ENCODE measurements around the gene CHRNA7. TPM values are rescaled to one million over a fixed set of nuclear protein-coding genes. Genes with fewer than 3 reads are reported as not detected.

Gene CHRNA7
- total RNA-seq, 2 donors from 2014 or later = 1.1 TPM; not detected in 1

DNA sequence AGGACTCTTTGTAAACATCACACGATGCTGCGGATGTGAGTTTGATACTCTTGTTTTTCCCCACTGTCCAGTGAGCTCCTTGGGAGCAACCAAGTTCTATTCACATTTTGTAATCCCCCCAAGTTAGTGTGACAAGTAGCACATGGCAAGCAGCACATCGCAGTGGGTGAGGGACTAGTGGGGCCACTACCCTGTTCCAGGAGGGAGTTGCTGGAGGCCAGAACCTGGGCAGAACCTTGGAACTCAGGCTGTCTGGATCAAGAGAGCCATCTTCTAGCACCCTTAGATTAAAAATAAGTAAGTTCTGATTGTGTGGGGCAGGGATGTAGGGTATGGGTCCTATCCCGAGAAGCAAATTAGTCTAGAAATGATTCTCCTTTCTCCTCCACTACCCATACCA, 91.7 kb downstream of the CHRNA7 start:
- TF ChIP-seq, protein P1, sequence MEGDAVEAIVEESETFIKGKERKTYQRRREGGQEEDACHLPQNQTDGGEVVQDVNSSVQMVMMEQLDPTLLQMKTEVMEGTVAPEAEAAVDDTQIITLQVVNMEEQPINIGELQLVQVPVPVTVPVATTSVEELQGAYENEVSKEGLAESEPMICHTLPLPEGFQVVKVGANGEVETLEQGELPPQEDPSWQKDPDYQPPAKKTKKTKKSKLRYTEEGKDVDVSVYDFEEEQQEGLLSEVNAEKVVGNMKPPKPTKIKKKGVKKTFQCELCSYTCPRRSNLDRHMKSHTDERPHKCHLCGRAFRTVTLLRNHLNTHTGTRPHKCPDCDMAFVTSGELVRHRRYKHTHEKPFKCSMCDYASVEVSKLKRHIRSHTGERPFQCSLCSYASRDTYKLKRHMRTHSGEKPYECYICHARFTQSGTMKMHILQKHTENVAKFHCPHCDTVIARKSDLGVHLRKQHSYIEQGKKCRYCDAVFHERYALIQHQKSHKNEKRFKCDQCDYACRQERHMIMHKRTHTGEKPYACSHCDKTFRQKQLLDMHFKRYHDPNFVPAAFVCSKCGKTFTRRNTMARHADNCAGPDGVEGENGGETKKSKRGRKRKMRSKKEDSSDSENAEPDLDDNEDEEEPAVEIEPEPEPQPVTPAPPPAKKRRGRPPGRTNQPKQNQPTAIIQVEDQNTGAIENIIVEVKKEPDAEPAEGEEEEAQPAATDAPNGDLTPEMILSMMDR (IDR thresholded peaks at IDR 0.05) = no peak
- H3K36me3 ChIP-seq = no peaks in the 10 kb centered on the region
- no peaks in the 10 kb centered on the region for H3K27me3 ChIP-seq
- H3K4me1 ChIP-seq = no peaks in the 10 kb centered on the region
- no peaks in the 10 kb centered on the region for H3K9me3 ChIP-seq
- no peak overlapping the region for H3K4me3 ChIP-seq
- no peak overlapping the region for H3K27ac ChIP-seq
- no peak for DNase-seq (ENCODE audit: low spot score)

DNA sequence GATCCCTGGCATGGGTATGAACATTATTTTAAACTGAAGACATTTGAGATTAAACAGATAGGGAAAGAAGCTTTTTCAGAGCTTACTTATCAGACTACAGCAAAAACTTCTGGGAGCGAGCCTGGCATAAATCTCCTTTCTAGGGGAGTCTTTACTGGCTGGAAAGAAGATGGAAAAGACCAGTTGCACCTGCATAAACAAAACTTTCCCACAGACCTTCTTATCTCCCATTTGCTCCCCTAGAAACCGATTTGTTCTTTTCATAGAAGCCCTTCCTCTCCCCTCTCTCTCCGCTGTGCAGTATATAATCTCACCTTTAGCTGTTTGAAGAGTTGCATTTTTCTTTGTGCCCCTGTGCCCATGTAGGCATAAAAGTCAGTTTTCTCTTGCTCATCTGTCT, 93.2 kb downstream of the CHRNA7 start:
- H3K9me3 ChIP-seq = no peaks in the 10 kb centered on the region
- H3K36me3 ChIP-seq = no peaks in the 10 kb centered on the region
- H3K4me3 ChIP-seq = no peak overlapping the region
- no peaks in the 10 kb centered on the region for H3K4me1 ChIP-seq
- TF ChIP-seq, protein P1 (IDR thresholded peaks at IDR 0.05) = no peak
- no peak for DNase-seq (ENCODE audit: low spot score)
- no peaks in the 10 kb centered on the region for H3K27me3 ChIP-seq
- no peak overlapping the region for H3K27ac ChIP-seq

DNA sequence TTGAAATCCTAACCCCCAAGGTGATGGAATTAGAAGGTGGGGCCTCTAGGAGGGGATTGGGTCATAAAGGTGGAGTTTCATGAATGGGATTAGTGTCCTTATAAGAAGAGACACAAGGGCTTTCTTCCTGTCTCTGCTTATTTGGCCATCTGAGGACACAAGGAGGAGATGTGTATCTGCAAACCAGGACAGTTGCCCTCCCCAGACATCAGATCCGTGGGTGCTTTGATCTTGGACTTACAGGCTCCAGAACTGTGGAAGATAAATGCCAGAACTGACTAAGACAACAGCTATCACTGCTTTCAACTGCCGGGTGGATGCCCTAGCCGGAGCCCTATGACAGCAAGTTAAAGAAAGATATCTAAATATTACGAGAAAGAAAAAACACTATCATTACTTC, 94.4 kb downstream of the CHRNA7 start:
- TF ChIP-seq, protein P1 (IDR thresholded peaks at IDR 0.05) = no peak
- no peak for DNase-seq (ENCODE audit: low spot score)
- H3K9me3 ChIP-seq = no peaks in the 10 kb centered on the region
- H3K36me3 ChIP-seq = no peaks in the 10 kb centered on the region
- H3K4me3 ChIP-seq = no peak overlapping the region
- no peaks in the 10 kb centered on the region for H3K27me3 ChIP-seq
- no peak overlapping the region for H3K27ac ChIP-seq
- no peaks in the 10 kb centered on the region for H3K4me1 ChIP-seq

DNA sequence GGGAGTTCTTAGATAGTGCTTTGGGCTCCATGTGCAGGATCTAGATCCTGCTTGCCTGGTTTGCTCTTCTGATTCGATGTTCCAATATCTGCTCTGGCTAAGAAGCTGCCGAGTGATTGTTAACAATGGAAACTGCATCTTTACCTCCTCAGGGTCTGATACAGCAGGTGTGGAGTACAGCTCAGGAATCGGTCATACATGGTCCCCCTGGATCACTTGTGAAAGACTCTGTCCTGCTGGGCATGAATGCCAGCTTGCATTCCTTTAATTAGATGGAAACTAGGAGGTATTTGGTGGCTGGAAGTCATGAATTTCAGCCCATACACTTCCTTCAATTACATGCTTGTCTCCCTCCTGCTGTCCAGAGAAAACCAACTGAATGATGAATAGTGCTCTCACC, 95.3 kb downstream of the CHRNA7 start:
- no peak overlapping the region for H3K4me3 ChIP-seq

DNA sequence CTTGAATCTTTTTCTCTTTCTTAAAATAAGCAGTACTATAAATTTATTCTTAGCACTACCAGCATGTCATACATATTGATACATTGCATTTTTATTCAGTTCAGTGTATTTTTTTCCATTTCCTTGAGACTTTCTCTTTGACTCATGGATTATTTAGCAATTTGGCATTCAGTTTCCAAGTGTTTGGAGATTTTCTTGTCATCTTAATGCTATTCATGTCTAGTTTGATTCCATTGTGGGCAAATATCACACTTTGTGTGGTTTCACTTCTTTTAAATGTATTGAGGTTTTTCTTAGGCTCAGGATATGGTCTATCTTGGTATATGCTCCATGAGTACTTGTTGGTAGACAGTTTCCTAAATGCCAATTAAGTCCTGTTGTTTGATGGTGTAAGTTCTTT, 99.5 kb downstream of the CHRNA7 start:
- no peak for DNase-seq (ENCODE audit: low spot score)
- Histone ChIP-seq H3K9me3 (no peaks in the 10 kb centered on the region), H3K27me3 (no peaks in the 10 kb centered on the region), H3K4me3 (no peak overlapping the region), H3K4me1 (no peaks in the 10 kb centered on the region), H3K36me3 (no peaks in the 10 kb centered on the region), H3K27ac (no peak overlapping the region)
- TF ChIP-seq, protein P1 (IDR thresholded peaks at IDR 0.05) = no peak

More for the DNA sequence above, 95.3 kb downstream of the CHRNA7 start:
- TF ChIP-seq, protein P1 (IDR thresholded peaks at IDR 0.05) = no peak
- Histone ChIP-seq H3K27me3 (no peaks in the 10 kb centered on the region), H3K36me3 (no peaks in the 10 kb centered on the region), H3K4me1 (no peaks in the 10 kb centered on the region), H3K27ac (no peak overlapping the region), H3K9me3 (no peaks in the 10 kb centered on the region)
- no peak for DNase-seq (ENCODE audit: low spot score)

DNA sequence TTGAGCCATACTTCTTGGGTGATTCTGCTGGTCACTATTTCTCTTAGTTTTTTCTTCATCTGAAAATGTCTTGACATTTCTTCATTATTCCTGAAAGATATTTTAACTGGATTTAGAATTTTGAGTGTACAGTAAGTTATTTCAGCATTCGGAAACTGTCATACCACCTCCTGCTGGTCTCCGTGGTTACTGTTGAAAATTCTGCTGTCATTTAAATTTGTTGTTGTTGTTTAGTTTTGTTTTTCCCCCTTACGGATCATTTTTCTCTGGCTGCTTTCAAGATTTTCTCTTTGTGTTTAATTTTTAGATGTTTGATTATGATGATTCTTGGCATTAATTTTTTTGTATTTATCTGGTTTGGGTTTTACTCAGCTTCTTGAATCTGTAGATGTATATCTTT, 100.5 kb downstream of the CHRNA7 start:
- H3K27ac ChIP-seq = no peak overlapping the region
- TF ChIP-seq, protein P1 (IDR thresholded peaks at IDR 0.05) = no peak

More for the DNA sequence above, 100.5 kb downstream of the CHRNA7 start:
- Histone ChIP-seq H3K36me3 (no peaks in the 10 kb centered on the region), H3K4me1 (no peaks in the 10 kb centered on the region), H3K27me3 (no peaks in the 10 kb centered on the region), H3K4me3 (no peak overlapping the region), H3K9me3 (no peaks in the 10 kb centered on the region)
- DNase-seq (ENCODE audit: low spot score) = no peak
